ENCODE measurements around the gene ZNF646.

- TF ChIP-seq CTCF (IDR thresholded peaks at IDR 0.05; ENCODE audit: poor library complexity) (no peak), EZH2 (IDR thresholded peaks at IDR 0.05; ENCODE audit: borderline replicate concordance) (no peak), EZH2phosphoT487 (IDR thresholded peaks at IDR 0.05; ENCODE audit: low read depth, severe bottlenecking, unreplicated experiment) (no peak)
Measured at GRCh38 chr16:31087971-31088370, 13.7 kb downstream of the ZNF646 start.
